Measurements from ENCODE around the gene STK17B.

GRCh38 chr2:196099916-196100315 is 71.5 kb downstream of the STK17B start:
- TF ChIP-seq CTCF (conservative IDR thresholded peaks at IDR 0.05) = no peak
- TF ChIP-seq EZH2 (IDR thresholded peaks at IDR 0.05; ENCODE audit: low read depth) = no peak

All from PC-9 (cell line).